K562 (cell line): ENCODE results near the gene MDK. TPM values are rescaled to one million over a fixed set of nuclear protein-coding genes. Genes with fewer than 3 reads are reported as not detected.

Source experiments
- CCNT2 ChIP-seq: IDR thresholded peaks from 2 replicates; pipeline ENCODE4 v1.6.1; 2011; ENCODE audit warnings: borderline replicate concordance, low read depth, mild to moderate bottlenecking, moderate library complexity, mixed read lengths, low read length; ENCODE audit not compliant: insufficient read length; ENCODE audit errors: extremely low read depth
- CXXC5 ChIP-seq: fragments of 250-450 bp; sonication (Bioruptor Pico); IDR thresholded peaks from 2 replicates; pipeline ENCODE4 v1.8.0; 2022; ENCODE audit warnings: inconsistent platforms, mild to moderate bottlenecking, moderate library complexity
- FOXK1 ChIP-seq: sonication (generic); formaldehyde crosslinking; IDR thresholded peaks from 2 replicates; pipeline ENCODE4 v1.8.0; 2022; ENCODE audit warnings: missing genetic modification reagents, mild to moderate bottlenecking, borderline replicate concordance
- HIVEP1 ChIP-seq: fragments of 250-450 bp; sonication (Bioruptor Pico); IDR thresholded peaks from 2 replicates; pipeline ENCODE4 v1.4.0; 2020; ENCODE audit warnings: mild to moderate bottlenecking
- HOXB6 ChIP-seq: fragments of 250-450 bp; sonication (Bioruptor Pico); IDR thresholded peaks from 2 replicates; pipeline ENCODE4 v1.5.1; 2022; ENCODE audit warnings: mild to moderate bottlenecking, borderline replicate concordance
- MAFF ChIP-seq: IDR thresholded peaks from 2 replicates; pipeline ENCODE4 v1.6.1; 2012; ENCODE audit warnings: low read length, improper control_type of control experiment
- TBP ChIP-seq: optimal IDR thresholded peaks from 2 replicates; pipeline ENCODE3; 2011; ENCODE audit warnings: low read depth, low read length, improper control_type of control experiment
- ZBTB1 ChIP-seq: sonication (generic); formaldehyde crosslinking; IDR thresholded peaks from 2 replicates; pipeline ENCODE4 v1.8.1; 2023; ENCODE audit warnings: missing genetic modification reagents, low read depth, mild to moderate bottlenecking, borderline replicate concordance
- ZNF41 ChIP-seq: fragments of 250-450 bp; sonication (Bioruptor Pico); conservative IDR thresholded peaks from 2 replicates; pipeline ENCODE4 v1.4.0; 2020; ENCODE audit warnings: mild to moderate bottlenecking
- ZNF696 ChIP-seq: fragments of 250-450 bp; sonication (Bioruptor Pico); conservative IDR thresholded peaks from 2 replicates; pipeline ENCODE4 v1.4.0; 2020; ENCODE audit warnings: mild to moderate bottlenecking, moderate library complexity
- polyA plus RNA-seq, 8 experiments: library from polyadenylated mRNA; depleted of rRNA in 4 of 8; stranded (reverse) in 5 of 8; unstranded in 3 of 8; fragments of >200 nt; fragmentation: Nextera tagmentation in 2 of 8; fragmentation: Illumina TruSeq in 1 of 8; extraction: Ambion mirVana in 2 of 8; extraction: Trizol in 1 of 8; gene quantifications; 2 replicates each; pipeline versions ENCODE4 v1.2.1 to v1.2.3, GENCODE V29; 2011 to 2014; ENCODE audit warnings: inconsistent platforms in 1 of 8, missing spikeins in 1 of 8
- total RNA-seq, 7 experiments: library from RNA; depleted of rRNA in 6 of 7; stranded (reverse); fragments of >200 nt in 6 of 7; fragmentation: Illumina TruSeq in 2 of 7; extraction: Trizol in 2 of 7; gene quantifications; 2 replicates each; pipeline versions ENCODE4 v1.2.1 to v1.2.3, GENCODE V29; 2011 to 2021; ENCODE audit warnings: low replicate concordance in 1 of 7
- TF ChIP-seq, protein P1 (sequence below): fragments of 250-450 bp; sonication (Bioruptor Pico); IDR thresholded peaks from 2 replicates; pipeline ENCODE4 v1.4.0; 2020; ENCODE audit warnings: mild to moderate bottlenecking, moderate library complexity, borderline replicate concordance
- TF ChIP-seq, protein P2 (sequence below): fragments of 250-450 bp; sonication (Bioruptor Pico); IDR thresholded peaks from 2 replicates; pipeline ENCODE4 v1.9.0; 2021; ENCODE audit warnings: mild to moderate bottlenecking
- TF ChIP-seq, protein P3 (sequence below): fragments of 250-450 bp; sonication (Bioruptor Pico); IDR thresholded peaks from 2 replicates; pipeline ENCODE4 v1.9.0; 2021; ENCODE audit warnings: mild to moderate bottlenecking, inconsistent platforms
- TF ChIP-seq, protein P4 (sequence below): sonication (generic); formaldehyde crosslinking; IDR thresholded peaks from 2 replicates; pipeline ENCODE4 v1.8.0; 2023; ENCODE audit warnings: mild to moderate bottlenecking, missing genetic modification reagents
- TF ChIP-seq, protein P5 (sequence below): sonication (generic); formaldehyde crosslinking; IDR thresholded peaks from 2 replicates; pipeline ENCODE4 v1.9.0; 2022; ENCODE audit warnings: mild to moderate bottlenecking, missing genetic modification reagents
- TF ChIP-seq, protein P6 (sequence below): fragments of 250-450 bp; sonication (Bioruptor Pico); IDR thresholded peaks from 2 replicates; pipeline ENCODE4 v1.6.1; 2021; ENCODE audit warnings: mild to moderate bottlenecking

Gene MDK
- total and polyA plus RNA-seq, 9 of the 15 experiments (the other 6 are each of a cell fraction or from before 2014, with no cell fraction given): 20.7 to 700 (median 350) TPM

DNA sequence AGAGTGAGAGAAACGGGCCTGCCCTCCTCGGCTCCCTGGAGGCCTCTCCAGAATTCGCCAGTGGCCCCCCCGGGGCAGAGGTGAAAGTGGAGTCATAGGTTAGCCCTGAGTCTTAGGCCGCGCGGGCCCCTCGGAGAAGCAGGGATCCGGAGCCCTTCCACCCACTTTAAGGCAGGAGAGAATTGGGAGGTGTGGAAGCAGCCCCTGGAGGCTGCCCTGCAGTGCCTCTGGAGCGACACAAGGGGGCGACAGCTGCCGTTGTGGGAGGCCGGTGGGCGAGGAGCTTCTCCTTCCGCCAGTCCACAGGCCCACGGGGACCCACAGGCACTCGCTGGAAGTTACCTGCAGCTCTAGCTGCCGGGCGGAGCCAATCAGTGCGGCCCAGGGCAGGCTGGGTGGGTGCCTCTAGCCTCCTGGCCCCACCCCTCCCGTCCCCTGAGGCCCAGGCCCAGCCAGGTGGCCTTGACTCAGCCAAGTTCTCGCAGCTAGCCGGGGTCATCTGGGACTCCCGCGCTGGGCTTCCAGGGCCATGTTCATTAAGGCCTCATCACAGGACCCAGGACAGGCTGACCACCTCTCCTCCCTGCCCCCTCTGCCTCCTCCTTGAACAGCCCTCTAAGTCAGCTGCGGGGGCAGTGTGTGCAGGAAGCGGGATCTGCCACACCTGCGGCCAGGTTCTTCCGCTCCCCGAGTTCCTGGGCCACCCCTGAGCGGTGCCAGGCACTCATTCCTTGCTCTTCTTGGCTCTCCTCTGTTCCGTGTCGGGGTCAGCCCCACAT, 29.2 kb upstream of the MDK start (continued):
- no peak for TF ChIP-seq TBP
- TF ChIP-seq, protein P1, sequence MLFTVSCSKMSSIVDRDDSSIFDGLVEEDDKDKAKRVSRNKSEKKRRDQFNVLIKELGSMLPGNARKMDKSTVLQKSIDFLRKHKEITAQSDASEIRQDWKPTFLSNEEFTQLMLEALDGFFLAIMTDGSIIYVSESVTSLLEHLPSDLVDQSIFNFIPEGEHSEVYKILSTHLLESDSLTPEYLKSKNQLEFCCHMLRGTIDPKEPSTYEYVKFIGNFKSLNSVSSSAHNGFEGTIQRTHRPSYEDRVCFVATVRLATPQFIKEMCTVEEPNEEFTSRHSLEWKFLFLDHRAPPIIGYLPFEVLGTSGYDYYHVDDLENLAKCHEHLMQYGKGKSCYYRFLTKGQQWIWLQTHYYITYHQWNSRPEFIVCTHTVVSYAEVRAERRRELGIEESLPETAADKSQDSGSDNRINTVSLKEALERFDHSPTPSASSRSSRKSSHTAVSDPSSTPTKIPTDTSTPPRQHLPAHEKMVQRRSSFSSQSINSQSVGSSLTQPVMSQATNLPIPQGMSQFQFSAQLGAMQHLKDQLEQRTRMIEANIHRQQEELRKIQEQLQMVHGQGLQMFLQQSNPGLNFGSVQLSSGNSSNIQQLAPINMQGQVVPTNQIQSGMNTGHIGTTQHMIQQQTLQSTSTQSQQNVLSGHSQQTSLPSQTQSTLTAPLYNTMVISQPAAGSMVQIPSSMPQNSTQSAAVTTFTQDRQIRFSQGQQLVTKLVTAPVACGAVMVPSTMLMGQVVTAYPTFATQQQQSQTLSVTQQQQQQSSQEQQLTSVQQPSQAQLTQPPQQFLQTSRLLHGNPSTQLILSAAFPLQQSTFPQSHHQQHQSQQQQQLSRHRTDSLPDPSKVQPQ (CRISPR knock-in tag): no peak
- no peak for TF ChIP-seq FOXK1
- no peak for TF ChIP-seq HIVEP1 (CRISPR knock-in tag)
- TF ChIP-seq, protein P2, sequence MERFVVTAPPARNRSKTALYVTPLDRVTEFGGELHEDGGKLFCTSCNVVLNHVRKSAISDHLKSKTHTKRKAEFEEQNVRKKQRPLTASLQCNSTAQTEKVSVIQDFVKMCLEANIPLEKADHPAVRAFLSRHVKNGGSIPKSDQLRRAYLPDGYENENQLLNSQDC (CRISPR knock-in tag): no peak
- TF ChIP-seq CCNT2: no peak
- TF ChIP-seq, protein P3, sequence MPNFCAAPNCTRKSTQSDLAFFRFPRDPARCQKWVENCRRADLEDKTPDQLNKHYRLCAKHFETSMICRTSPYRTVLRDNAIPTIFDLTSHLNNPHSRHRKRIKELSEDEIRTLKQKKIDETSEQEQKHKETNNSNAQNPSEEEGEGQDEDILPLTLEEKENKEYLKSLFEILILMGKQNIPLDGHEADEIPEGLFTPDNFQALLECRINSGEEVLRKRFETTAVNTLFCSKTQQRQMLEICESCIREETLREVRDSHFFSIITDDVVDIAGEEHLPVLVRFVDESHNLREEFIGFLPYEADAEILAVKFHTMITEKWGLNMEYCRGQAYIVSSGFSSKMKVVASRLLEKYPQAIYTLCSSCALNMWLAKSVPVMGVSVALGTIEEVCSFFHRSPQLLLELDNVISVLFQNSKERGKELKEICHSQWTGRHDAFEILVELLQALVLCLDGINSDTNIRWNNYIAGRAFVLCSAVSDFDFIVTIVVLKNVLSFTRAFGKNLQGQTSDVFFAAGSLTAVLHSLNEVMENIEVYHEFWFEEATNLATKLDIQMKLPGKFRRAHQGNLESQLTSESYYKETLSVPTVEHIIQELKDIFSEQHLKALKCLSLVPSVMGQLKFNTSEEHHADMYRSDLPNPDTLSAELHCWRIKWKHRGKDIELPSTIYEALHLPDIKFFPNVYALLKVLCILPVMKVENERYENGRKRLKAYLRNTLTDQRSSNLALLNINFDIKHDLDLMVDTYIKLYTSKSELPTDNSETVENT: no peak
- TF ChIP-seq, protein P4, sequence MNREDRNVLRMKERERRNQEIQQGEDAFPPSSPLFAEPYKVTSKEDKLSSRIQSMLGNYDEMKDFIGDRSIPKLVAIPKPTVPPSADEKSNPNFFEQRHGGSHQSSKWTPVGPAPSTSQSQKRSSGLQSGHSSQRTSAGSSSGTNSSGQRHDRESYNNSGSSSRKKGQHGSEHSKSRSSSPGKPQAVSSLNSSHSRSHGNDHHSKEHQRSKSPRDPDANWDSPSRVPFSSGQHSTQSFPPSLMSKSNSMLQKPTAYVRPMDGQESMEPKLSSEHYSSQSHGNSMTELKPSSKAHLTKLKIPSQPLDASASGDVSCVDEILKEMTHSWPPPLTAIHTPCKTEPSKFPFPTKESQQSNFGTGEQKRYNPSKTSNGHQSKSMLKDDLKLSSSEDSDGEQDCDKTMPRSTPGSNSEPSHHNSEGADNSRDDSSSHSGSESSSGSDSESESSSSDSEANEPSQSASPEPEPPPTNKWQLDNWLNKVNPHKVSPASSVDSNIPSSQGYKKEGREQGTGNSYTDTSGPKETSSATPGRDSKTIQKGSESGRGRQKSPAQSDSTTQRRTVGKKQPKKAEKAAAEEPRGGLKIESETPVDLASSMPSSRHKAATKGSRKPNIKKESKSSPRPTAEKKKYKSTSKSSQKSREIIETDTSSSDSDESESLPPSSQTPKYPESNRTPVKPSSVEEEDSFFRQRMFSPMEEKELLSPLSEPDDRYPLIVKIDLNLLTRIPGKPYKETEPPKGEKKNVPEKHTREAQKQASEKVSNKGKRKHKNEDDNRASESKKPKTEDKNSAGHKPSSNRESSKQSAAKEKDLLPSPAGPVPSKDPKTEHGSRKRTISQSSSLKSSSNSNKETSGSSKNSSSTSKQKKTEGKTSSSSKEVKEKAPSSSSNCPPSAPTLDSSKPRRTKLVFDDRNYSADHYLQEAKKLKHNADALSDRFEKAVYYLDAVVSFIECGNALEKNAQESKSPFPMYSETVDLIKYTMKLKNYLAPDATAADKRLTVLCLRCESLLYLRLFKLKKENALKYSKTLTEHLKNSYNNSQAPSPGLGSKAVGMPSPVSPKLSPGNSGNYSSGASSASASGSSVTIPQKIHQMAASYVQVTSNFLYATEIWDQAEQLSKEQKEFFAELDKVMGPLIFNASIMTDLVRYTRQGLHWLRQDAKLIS: 0 out of 2 replicates have a peak, but pooled peaks have one; percentile 32
- no peak for TF ChIP-seq ZBTB1 (CRISPR knock-in tag)
- TF ChIP-seq CXXC5 (CRISPR knock-in tag): 0 out of 2 replicates have a peak, but pooled peaks have one; percentile 24
- TF ChIP-seq, protein P5, sequence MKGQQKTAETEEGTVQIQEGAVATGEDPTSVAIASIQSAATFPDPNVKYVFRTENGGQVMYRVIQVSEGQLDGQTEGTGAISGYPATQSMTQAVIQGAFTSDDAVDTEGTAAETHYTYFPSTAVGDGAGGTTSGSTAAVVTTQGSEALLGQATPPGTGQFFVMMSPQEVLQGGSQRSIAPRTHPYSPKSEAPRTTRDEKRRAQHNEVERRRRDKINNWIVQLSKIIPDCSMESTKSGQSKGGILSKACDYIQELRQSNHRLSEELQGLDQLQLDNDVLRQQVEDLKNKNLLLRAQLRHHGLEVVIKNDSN (CRISPR knock-in tag): peak; percentile 36; the same call in 1 of the 2 replicates
- no peak for TF ChIP-seq HOXB6 (CRISPR knock-in tag)
- no peak for TF ChIP-seq ZNF696
- TF ChIP-seq, protein P6, sequence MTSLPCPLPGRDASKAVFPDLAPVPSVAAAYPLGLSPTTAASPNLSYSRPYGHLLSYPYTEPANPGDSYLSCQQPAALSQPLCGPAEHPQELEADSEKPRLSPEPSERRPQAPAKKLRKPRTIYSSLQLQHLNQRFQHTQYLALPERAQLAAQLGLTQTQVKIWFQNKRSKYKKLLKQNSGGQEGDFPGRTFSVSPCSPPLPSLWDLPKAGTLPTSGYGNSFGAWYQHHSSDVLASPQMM (CRISPR knock-in tag): no peak
- TF ChIP-seq ZNF41 (CRISPR knock-in tag): no peak
- TF ChIP-seq MAFF: no peak
